Colonic mucosa (tissue), 4 donors: ENCODE results near the gene MACC1. TPM values are rescaled to one million over a fixed set of nuclear protein-coding genes. Genes with fewer than 3 reads are reported as not detected.

Source experiments
- DNase-seq: peaks from one replicate; pipeline ENCODE4 v3.0.0-alpha.2; 2020
- H3K27ac ChIP-seq: fragments of 200-600 bp; one replicate; pipeline ENCODE4 v1.8.0; 2021
- H3K27me3 ChIP-seq: fragments of 200-600 bp; one replicate; pipeline ENCODE4 v1.8.0; 2021
- H3K36me3 ChIP-seq: fragments of 200-600 bp; one replicate; pipeline ENCODE4 v1.8.0; 2021
- H3K4me1 ChIP-seq: fragments of 200-600 bp; one replicate; pipeline ENCODE4 v1.8.0; 2021; ENCODE audit warnings: mild to moderate bottlenecking
- H3K4me3 ChIP-seq: fragments of 200-600 bp; one replicate; pipeline ENCODE4 v1.8.0; 2021
- H3K9ac ChIP-seq, 2 donors: one replicate each; pipeline ENCODE4 v1.7.0; 2013; ENCODE audit warnings: control low read depth in 2 of 2, low read depth in 2 of 2, low read length in 2 of 2
- H3K9me3 ChIP-seq: fragments of 200-600 bp; one replicate; pipeline ENCODE4 v1.8.0; 2021
- CTCF ChIP-seq: fragments of 200-600 bp; IDR thresholded peaks from one replicate; pipeline ENCODE4 v1.8.0; 2022; ENCODE audit warnings: antibody characterized with exemption, mild to moderate bottlenecking
- intact Hi-C: fragments of 100-400 bp; cut with DNase I; formaldehyde crosslinking; loops from one replicate; pipeline ENCODE4 v1.14.1; 2022
- total RNA-seq, 2 donors: library from RNA; stranded (reverse); fragmentation: NEBNext Ultra II Directional in 1 of 2; extraction: Animal tissue kit (Norgen Biotek cat#: 25700) in 1 of 2; gene quantifications; one replicate each; pipeline ENCODE4 v1.2.1, GENCODE V29; 2021
- donor health status: healthy.
- donor health status: DM: no; HTN: no; CAD: no.
- donor health status: DM: no; HTN: no; CAD: no.

MACC1 gene
- total RNA-seq, 2 donors from 2014 or later: 9.5 to 12.8 TPM

DNA sequence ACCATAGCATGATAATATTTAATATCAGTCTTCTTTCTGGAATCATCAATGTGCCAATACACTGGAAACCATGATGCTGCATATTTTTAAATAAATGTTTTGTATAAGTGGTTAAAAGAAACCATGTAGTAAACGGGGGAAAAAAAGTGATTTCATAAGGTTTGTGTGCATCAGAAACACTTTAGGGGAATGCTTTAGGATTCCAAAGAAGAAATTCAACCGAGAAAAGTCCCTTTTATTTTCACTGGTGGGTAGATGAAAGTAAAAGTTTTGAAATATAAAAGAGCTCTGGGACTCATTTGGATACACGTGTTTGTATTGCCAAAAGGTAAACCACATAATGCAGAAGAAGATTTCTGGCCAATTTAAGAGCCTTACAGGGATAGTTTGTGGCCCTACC is 11.9 kb upstream of the MACC1 start:
- TF ChIP-seq CTCF: no peak
- Histone ChIP-seq H3K36me3 (no peaks in the 10 kb centered on the region), H3K27ac (no peak overlapping the region), H3K27me3 (no peaks in the 10 kb centered on the region), H3K4me1 (no peaks in the 10 kb centered on the region), H3K9ac (no peak overlapping the region), H3K9me3 (no peaks in the 10 kb centered on the region), H3K4me3 (no peak overlapping the region)
- no peak for DNase-seq
- intact Hi-C loops: no loop called here

DNA sequence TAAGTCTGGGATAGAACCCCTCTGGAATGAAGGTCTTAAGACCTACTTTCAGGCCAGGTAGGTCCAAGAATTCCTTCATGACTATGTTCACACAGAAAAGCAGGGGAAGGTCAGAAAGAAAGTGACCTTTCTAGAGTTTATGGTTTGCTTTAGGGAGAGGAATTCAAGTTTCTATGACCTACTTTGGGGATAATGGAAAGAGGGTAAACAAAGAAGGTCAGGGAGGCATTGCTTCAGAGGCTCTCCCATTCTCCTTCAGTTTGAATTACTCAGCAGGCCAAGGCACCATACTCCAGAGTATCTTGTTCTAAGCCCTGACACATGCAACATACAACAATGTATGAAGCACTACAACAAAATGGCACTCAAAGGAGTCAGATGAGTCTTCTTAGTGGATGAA is 11.5 kb upstream of the MACC1 start:
- no peak for TF ChIP-seq CTCF
- Histone ChIP-seq H3K27me3 (no peaks in the 10 kb centered on the region), H3K4me1 (no peaks in the 10 kb centered on the region), H3K27ac (no peak overlapping the region), H3K9ac (no peak overlapping the region), H3K9me3 (no peaks in the 10 kb centered on the region), H3K36me3 (no peaks in the 10 kb centered on the region), H3K4me3 (no peak overlapping the region)
- intact Hi-C loops: no loop called here
- DNase-seq: no peak

DNA sequence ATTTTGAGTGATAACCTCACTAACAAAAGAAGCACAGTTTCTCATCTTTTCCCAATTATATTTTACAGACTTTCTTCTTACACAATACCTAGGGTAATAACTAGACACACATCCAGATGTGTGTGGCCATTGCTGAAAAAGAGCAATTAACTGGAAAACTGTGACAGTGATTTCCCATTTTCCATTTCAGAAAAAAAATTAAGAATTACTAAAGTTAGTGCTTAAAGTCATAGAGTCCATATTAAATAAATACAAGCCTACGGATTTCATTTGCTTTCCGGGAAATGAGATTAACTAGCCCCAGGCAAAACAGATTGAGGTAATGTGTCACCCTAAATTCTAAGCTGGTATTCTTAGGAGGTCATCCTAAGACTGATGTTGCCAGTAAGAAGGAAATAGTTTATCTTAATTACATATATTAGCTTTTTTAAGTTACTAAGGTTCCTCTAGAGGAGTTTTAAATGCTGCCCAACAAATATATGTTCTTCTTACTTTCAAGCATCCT is 10.2 kb upstream of the MACC1 start:
- no peak overlapping the region for H3K4me3 ChIP-seq
- H3K36me3 ChIP-seq: no peaks in the 10 kb centered on the region
- no peaks in the 10 kb centered on the region for H3K9me3 ChIP-seq
- H3K9ac ChIP-seq: no peak overlapping the region
- no peaks in the 10 kb centered on the region for H3K4me1 ChIP-seq
- intact Hi-C loops: no loop called here
- H3K27ac ChIP-seq: no peak overlapping the region
- no peak for TF ChIP-seq CTCF
- DNase-seq: no peak
- H3K27me3 ChIP-seq: no peaks in the 10 kb centered on the region

GRCh38 chr7:20226860-20227259 is 9.7 kb upstream of the MACC1 start:
- no peak overlapping the region for H3K27ac ChIP-seq
- H3K4me1 ChIP-seq: no peaks in the 10 kb centered on the region
- H3K4me3 ChIP-seq: no peak overlapping the region
- intact Hi-C loops: no loop called here
- TF ChIP-seq CTCF: no peak
- no peaks in the 10 kb centered on the region for H3K9me3 ChIP-seq
- no peaks in the 10 kb centered on the region for H3K36me3 ChIP-seq
- DNase-seq: no peak
- no peaks in the 10 kb centered on the region for H3K27me3 ChIP-seq
- no peak overlapping the region for H3K9ac ChIP-seq

GRCh38 chr7:20225384-20225783 is 8.2 kb upstream of the MACC1 start:
- Histone ChIP-seq H3K27me3 (no peaks in the 10 kb centered on the region), H3K4me3 (no peak overlapping the region), H3K4me1 (peaks cover 2% of the 10 kb centered on the region), H3K9ac (no peak overlapping the region), H3K9me3 (no peaks in the 10 kb centered on the region), H3K36me3 (no peaks in the 10 kb centered on the region), H3K27ac (no peak overlapping the region)
- intact Hi-C loops: no loop called here
- DNase-seq: no peak
- no peak for TF ChIP-seq CTCF

GRCh38 chr7:20224025-20224424 is 6.8 kb upstream of the MACC1 start:
- no peak for DNase-seq
- intact Hi-C loops: no loop called here
- Histone ChIP-seq H3K9ac (no peak overlapping the region), H3K36me3 (no peaks in the 10 kb centered on the region), H3K4me1 (peaks cover 10% of the 10 kb centered on the region), H3K4me3 (no peak overlapping the region), H3K27me3 (no peaks in the 10 kb centered on the region), H3K9me3 (no peaks in the 10 kb centered on the region), H3K27ac (no peak overlapping the region)
- TF ChIP-seq CTCF: no peak
